ENCODE data around the gene FBXW2. TPM values are rescaled to one million over a fixed set of nuclear protein-coding genes. Genes with fewer than 3 reads are reported as not detected.

Gene FBXW2
- total RNA-seq, 2 donors from 2014 or later, result 16.6 to 19.1 TPM

DNA sequence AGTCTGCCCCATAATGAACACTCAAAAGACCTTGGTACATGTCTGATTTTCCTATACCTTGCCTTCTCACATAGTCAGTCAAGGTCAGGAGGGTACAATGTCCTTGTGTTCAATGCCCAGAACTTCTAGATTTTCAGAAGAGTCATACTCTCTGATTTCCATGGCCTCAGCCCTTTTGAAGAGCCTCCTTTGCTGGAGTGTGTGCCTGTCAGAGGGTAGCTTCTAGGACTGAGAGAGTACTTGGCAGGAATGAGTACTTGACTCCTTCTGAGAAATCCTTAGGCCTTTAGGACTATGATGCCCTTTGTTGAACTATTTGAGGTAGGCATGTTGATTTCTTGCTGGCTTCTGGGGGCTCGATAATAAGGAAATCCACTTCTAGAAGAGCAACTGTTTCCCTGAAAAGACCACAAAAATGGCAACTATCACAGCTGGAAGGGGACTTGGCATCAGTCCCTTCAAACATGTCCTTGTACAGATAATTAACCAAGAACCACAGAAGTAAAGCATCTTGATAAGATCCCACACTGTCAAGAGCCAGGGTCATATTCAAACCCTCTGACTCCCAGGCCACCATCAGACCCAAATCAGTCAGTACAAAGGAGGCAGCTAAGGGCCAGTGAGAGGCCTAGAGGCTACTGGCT is 68.3 kb downstream of the FBXW2 start:
- intact Hi-C loops (cut with DNase I), result loop anchor here (10.0 kb wide), 1 partner anchor 110 kb away; no protein-coding TSS in a partner anchor
- TF ChIP-seq, protein P1, sequence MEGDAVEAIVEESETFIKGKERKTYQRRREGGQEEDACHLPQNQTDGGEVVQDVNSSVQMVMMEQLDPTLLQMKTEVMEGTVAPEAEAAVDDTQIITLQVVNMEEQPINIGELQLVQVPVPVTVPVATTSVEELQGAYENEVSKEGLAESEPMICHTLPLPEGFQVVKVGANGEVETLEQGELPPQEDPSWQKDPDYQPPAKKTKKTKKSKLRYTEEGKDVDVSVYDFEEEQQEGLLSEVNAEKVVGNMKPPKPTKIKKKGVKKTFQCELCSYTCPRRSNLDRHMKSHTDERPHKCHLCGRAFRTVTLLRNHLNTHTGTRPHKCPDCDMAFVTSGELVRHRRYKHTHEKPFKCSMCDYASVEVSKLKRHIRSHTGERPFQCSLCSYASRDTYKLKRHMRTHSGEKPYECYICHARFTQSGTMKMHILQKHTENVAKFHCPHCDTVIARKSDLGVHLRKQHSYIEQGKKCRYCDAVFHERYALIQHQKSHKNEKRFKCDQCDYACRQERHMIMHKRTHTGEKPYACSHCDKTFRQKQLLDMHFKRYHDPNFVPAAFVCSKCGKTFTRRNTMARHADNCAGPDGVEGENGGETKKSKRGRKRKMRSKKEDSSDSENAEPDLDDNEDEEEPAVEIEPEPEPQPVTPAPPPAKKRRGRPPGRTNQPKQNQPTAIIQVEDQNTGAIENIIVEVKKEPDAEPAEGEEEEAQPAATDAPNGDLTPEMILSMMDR (IDR thresholded peaks at IDR 0.05), result no peak
- TF ChIP-seq POLR2A (IDR thresholded peaks at IDR 0.05), result no peak
- Histone ChIP-seq H3K4me1 (no peaks in the 10 kb centered on the region), H3K9me3 (no peaks in the 10 kb centered on the region), H3K27me3 (no peaks in the 10 kb centered on the region), H3K36me3 (replicated peaks in 1 of 2; ENCODE audit: insufficient read depth in 1 of 2, low read depth in 2 of 2) (no peaks in the 10 kb centered on the region), H3K4me3 (no peak overlapping the region), H3K27ac (no peak overlapping the region)
- no peak for DNase-seq
- no peak for ATAC-seq
- 81 to 100% methylated on average over 1 of the region's 1 CpG for WGBS, 2 donors

DNA sequence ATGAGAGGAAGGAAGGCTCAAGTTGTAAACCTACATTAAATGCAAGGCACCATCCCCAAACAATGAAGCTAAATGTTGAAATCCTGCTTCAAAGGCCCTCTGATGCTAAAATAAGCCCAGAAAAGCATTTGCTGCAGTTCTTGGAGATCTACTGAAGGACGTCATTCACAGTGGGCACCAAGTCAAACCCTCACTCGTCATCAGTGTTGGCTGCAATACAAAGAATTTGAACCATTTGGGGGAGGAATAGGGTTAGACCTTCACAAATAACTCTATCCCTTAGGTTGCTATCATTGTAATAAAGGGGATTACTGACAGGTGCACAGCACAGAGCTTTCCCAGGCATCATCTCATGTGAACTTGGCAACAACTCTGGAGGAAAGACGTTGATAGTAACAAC is 69.7 kb downstream of the FBXW2 start:
- H3K27ac ChIP-seq, result no peak overlapping the region
- DNase-seq, result no peak

DNA sequence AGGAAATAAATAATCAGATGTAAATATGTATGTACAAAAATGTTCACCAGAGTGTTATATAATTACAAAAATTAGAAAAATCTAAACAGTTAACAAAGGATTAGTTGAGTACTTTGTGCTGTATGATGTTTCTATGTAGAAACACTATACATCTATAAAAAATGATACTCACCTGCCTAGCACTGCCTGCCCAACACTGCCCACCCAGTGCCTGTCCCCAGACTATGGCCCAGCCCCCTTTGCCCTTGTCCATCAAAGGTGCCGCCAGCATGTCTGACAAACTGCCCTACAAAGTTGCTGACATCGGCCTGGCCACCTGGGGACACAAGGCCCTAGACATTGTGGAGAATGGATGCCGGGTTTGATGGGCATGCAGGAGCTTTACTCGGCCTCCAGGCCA is 72.8 kb downstream of the FBXW2 start:
- Histone ChIP-seq H3K9me3 (no peaks in the 10 kb centered on the region), H3K4me3 (no peak overlapping the region), H3K27ac (no peak overlapping the region), H3K27me3 (no peaks in the 10 kb centered on the region), H3K36me3 (replicated peaks in 1 of 2; ENCODE audit: insufficient read depth in 1 of 2, low read depth in 2 of 2) (no peaks in the 10 kb centered on the region), H3K4me1 (no peaks in the 10 kb centered on the region)
- DNase-seq, result no peak
- ATAC-seq, result no peak
- TF ChIP-seq, protein P1 (IDR thresholded peaks at IDR 0.05), result no peak
- no peak for TF ChIP-seq POLR2A (IDR thresholded peaks at IDR 0.05)
- intact Hi-C loops (cut with DNase I), result loop anchor here (10.0 kb wide), 1 partner anchor 106 kb away; no protein-coding TSS in a partner anchor
- 100% methylated on average over 1 to 4 of the region's 4 CpGs for WGBS, 2 donors

More for the DNA sequence above, 69.7 kb downstream of the FBXW2 start:
- no peak overlapping the region for H3K4me3 ChIP-seq
- H3K36me3 ChIP-seq (replicated peaks in 1 of 2; ENCODE audit: insufficient read depth in 1 of 2, low read depth in 2 of 2), result no peaks in the 10 kb centered on the region
- intact Hi-C loops (cut with DNase I), result loop anchor here (10.0 kb wide), 1 partner anchor 109 kb away; no protein-coding TSS in a partner anchor
- no peaks in the 10 kb centered on the region for H3K9me3 ChIP-seq
- ATAC-seq, result no peak
- TF ChIP-seq POLR2A (IDR thresholded peaks at IDR 0.05), result no peak
- TF ChIP-seq, protein P1 (IDR thresholded peaks at IDR 0.05), result no peak
- H3K27me3 ChIP-seq, result no peaks in the 10 kb centered on the region
- H3K4me1 ChIP-seq, result no peaks in the 10 kb centered on the region
- 47 to 60% methylated on average over 3 of the region's 3 CpGs for WGBS, 2 donors

DNA sequence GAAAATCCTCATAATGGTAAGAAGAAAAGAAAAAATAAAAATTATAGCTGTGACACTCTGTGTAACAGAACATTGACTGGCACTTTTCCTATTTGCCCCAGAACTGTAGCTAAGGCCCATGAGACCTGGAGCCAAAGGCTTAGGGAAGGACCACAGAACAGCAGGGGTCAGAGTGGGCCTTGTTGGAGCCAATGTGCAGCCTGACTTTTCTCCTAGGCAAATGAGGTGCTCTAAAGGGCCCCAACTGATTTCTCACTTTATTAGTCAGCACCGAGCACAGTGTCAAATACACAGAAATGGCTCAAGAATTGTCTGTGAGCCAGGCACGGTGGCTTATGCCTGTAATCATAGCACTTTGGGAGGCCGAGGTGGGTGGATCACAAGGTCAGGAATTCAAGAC is 74.9 kb downstream of the FBXW2 start:
- no peaks in the 10 kb centered on the region for H3K9me3 ChIP-seq
- ATAC-seq, result no peak
- intact Hi-C loops (cut with DNase I), result no loop called here
- no peak for DNase-seq
- H3K4me3 ChIP-seq, result no peak overlapping the region
- 58 to 76% methylated on average over 3 of the region's 3 CpGs for WGBS, 2 donors
- H3K4me1 ChIP-seq, result peaks cover 4% of the 10 kb centered on the region
- no peak for TF ChIP-seq POLR2A (IDR thresholded peaks at IDR 0.05)
- TF ChIP-seq, protein P1 (IDR thresholded peaks at IDR 0.05), result no peak
- no peaks in the 10 kb centered on the region for H3K36me3 ChIP-seq (replicated peaks in 1 of 2; ENCODE audit: insufficient read depth in 1 of 2, low read depth in 2 of 2)
- H3K27me3 ChIP-seq, result no peaks in the 10 kb centered on the region
- H3K27ac ChIP-seq, result no peak overlapping the region

DNA sequence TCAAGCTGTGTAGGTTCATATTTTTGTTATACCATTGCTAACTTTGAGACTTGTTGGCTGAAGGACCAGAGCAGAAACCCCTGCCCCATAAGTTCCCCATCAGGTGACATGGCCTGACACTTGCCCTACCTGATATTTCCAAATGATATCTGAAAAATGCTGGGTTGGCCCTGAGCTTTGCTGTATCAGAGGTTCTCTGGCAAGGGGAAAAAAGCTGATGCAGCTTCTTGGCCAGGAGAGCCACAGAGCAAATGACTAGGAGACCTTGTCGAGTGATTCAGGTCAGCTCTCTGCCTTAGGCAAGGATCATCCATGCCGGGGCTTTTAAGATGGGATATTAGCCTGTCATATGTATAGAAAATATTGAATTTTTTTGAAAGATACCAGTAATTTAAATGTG is 76.0 kb downstream of the FBXW2 start:
- H3K9me3 ChIP-seq, result no peaks in the 10 kb centered on the region
- ATAC-seq (no peak), DNase-seq (peak in 2 of 4 donors; percentile 22 to 32)
- no peak overlapping the region for H3K27ac ChIP-seq
- 28 to 31% methylated on average over 2 of the region's 2 CpGs for WGBS, 2 donors
- no peaks in the 10 kb centered on the region for H3K36me3 ChIP-seq (replicated peaks in 1 of 2; ENCODE audit: insufficient read depth in 1 of 2, low read depth in 2 of 2)
- no peaks in the 10 kb centered on the region for H3K27me3 ChIP-seq
- peaks cover 11% of the 10 kb centered on the region for H3K4me1 ChIP-seq
- TF ChIP-seq POLR2A (IDR thresholded peaks at IDR 0.05), result no peak
- TF ChIP-seq, protein P1 (IDR thresholded peaks at IDR 0.05), result no peak
- intact Hi-C loops (cut with DNase I), result no loop called here
- H3K4me3 ChIP-seq, result no peak overlapping the region
